IgD-negative memory B cell (primary cell): ENCODE measurements around the gene BMPR1B. TPM values are rescaled to one million over a fixed set of nuclear protein-coding genes. Genes with fewer than 3 reads are reported as not detected.

Source experiments
- H3K27ac Mint-ChIP-seq, 3 donors: one replicate each; pipeline ENCODE4 v1.8.0; 2020 to 2022; ENCODE audit warnings: mild to moderate bottlenecking in 3 of 3, mixed read lengths in 3 of 3, moderate library complexity in 1 of 3
- H3K27me3 Mint-ChIP-seq: one replicate; pipeline ENCODE4 v1.8.0; 2021; ENCODE audit warnings: mixed read lengths
- H3K36me3 Mint-ChIP-seq: one replicate; pipeline ENCODE4 v1.8.0; 2020; ENCODE audit warnings: mild to moderate bottlenecking, mixed read lengths
- H3K4me1 Mint-ChIP-seq, 3 donors: one replicate each; pipeline ENCODE4 v1.8.0; 2020 to 2022; ENCODE audit warnings: mixed read lengths in 3 of 3, mild to moderate bottlenecking in 1 of 3
- H3K4me3 Mint-ChIP-seq, 4 donors: one replicate each; pipeline ENCODE4 v1.8.0; 2020 to 2022; ENCODE audit warnings: mild to moderate bottlenecking in 4 of 4, mixed read lengths in 4 of 4, moderate library complexity in 3 of 4
- H3K9me3 Mint-ChIP-seq, 3 donors: one replicate each; pipeline ENCODE4 v1.8.0; 2020 to 2021; ENCODE audit warnings: mixed read lengths in 3 of 3, mild to moderate bottlenecking in 1 of 3
- polyA plus RNA-seq: library from polyadenylated mRNA; unstranded; fragments of 300-500 nt; fragmentation: Illumina TruSeq; gene quantifications from one replicate; pipeline ENCODE4 v1.2.3, GENCODE V29; 2021

The BMPR1B gene
- polyA plus RNA-seq, 1 donor from 2014 or later, result not detected

DNA sequence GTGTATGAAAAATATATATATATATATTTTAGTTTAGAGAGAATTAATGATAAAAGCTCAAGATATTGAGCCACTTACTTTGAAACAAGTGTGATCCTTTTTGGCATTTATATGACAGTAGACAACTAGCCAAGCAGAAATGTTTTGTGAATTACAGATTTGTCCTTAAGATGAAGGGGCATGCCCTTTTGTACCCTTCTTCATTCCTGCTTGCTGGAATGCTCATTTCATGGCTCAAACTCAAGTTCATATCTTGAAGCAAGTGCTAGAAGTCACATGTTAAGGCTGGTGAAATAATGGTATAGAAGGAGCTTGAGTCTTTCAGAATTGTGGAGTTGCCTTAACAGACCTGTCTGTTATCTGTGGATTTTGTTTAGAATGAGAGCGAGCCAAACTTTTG, 203.0 kb downstream of the BMPR1B start:
- peaks cover 1 to 11% (median 6%) of the 10 kb centered on the region in 3 donors for H3K9me3 Mint-ChIP-seq
- H3K27me3 Mint-ChIP-seq, result no peaks in the 10 kb centered on the region

DNA sequence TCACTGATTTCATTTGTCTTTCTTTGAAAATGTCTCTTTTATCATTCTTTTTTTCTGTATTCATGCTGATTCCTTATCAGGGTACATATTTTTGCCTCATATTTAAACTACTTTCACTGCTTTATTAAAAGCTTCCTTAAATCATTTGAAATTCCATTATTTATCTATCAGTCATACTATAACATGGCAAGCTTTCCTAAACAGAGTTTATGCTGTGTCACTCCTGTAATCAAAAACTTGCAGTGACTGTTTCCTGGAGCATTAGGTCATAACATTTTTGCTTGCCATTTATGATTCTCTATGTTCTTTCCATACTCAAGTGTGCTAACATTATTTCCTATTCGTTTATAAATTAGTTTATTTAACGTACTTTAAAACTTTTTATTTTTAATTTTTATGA, 203.7 kb downstream of the BMPR1B start:
- H3K27ac Mint-ChIP-seq, result no peak overlapping the region
- no peaks in the 10 kb centered on the region for H3K27me3 Mint-ChIP-seq
- H3K9me3 Mint-ChIP-seq, result peaks cover 1 to 11% (median 6%) of the 10 kb centered on the region in 3 donors
- no peak overlapping the region for H3K4me3 Mint-ChIP-seq
- no peaks in the 10 kb centered on the region for H3K4me1 Mint-ChIP-seq
- H3K36me3 Mint-ChIP-seq, result no peaks in the 10 kb centered on the region

More for the DNA sequence above, 203.0 kb downstream of the BMPR1B start:
- no peak overlapping the region for H3K4me3 Mint-ChIP-seq
- no peaks in the 10 kb centered on the region for H3K4me1 Mint-ChIP-seq
- no peaks in the 10 kb centered on the region for H3K36me3 Mint-ChIP-seq
- H3K27ac Mint-ChIP-seq, result no peak overlapping the region

DNA sequence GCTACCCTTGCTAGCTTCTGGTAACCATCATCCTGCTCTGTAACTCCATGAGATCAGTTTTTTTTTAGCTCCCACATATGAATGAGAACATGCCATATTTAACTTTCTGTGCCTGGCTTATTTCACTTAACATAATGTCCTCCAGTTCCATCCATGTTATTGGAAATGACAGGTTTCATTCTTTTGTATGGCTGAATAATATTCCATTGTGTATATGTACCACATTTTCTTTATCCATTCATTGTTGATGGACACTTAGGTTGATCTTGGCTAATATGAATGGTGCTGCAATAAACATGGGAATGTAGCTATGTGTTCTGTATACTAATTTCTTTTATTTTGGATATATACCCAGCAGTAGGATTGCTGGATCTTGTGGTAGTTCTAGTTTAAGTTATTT, 204.7 kb downstream of the BMPR1B start:
- no peaks in the 10 kb centered on the region for H3K27me3 Mint-ChIP-seq
- peaks cover 1 to 11% (median 6%) of the 10 kb centered on the region in 3 donors for H3K9me3 Mint-ChIP-seq
- no peaks in the 10 kb centered on the region for H3K36me3 Mint-ChIP-seq
- no peaks in the 10 kb centered on the region for H3K4me1 Mint-ChIP-seq
- no peak overlapping the region for H3K4me3 Mint-ChIP-seq
- H3K27ac Mint-ChIP-seq, result no peak overlapping the region

DNA sequence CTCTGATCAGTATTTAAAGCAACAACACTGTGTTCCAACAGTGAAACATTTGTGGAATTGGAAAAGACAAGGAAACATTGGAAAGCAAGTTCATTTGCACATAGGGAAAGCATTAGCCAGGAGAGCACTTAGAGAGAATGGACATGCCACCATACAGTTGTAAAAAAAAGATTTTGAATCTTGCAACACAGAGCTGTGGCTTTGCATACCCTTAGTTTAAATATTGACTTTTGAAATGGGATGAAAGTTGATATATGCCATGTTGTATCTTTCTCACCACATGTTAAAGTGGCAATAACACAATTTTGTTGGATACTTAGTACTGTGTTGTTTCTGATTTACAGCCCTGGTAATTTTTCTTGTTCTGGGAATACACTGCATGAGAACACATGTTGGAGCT, 208.1 kb downstream of the BMPR1B start:
- H3K9me3 Mint-ChIP-seq, result peaks cover 1 to 11% (median 6%) of the 10 kb centered on the region in 3 donors
- H3K27ac Mint-ChIP-seq, result no peak overlapping the region
- H3K4me1 Mint-ChIP-seq, result no peaks in the 10 kb centered on the region
- H3K27me3 Mint-ChIP-seq, result no peaks in the 10 kb centered on the region
- H3K36me3 Mint-ChIP-seq, result no peaks in the 10 kb centered on the region
- no peak overlapping the region for H3K4me3 Mint-ChIP-seq

DNA sequence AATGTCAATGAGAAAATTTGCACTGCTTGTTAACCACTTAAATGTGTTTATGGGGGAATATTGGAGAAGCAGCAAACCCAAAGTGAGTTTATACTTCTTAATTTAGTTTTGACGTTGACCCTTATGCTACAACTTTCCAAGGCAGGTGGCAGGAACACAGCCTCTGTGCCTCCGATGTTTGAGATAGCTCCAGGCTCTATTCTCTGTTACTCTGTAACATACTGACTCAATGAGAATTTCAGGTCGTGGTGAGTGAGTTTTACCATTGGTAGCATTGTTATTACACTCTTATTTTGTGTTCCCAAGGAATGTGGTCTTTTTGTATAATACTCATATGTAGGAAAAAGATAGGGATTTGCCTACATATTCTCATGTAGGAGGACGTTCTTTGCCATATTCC, 210.7 kb downstream of the BMPR1B start:
- H3K4me3 Mint-ChIP-seq, result no peak overlapping the region
- no peaks in the 10 kb centered on the region for H3K4me1 Mint-ChIP-seq
- H3K27me3 Mint-ChIP-seq, result no peaks in the 10 kb centered on the region
- H3K27ac Mint-ChIP-seq, result no peak overlapping the region
- no peaks in the 10 kb centered on the region for H3K9me3 Mint-ChIP-seq
- no peaks in the 10 kb centered on the region for H3K36me3 Mint-ChIP-seq

DNA sequence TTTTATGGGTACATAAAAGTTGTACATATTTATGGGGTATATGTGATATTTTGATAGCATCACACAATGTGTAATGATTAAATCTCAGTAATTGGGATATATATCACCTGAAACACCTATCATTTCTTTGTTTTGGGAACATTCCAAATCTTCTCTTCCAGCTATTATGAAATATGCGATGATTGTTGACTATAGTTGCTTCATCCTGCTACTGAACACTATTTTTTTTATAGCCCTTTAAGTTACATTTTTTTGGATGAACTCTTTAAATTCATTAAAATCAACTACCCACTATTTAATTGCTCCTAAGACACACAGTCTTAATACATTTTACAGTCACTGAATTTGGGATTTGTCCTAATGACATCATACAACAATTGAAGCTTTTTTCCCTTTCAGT, 212.9 kb downstream of the BMPR1B start:
- H3K4me3 Mint-ChIP-seq, result no peak overlapping the region
- H3K27ac Mint-ChIP-seq, result no peak overlapping the region
- no peaks in the 10 kb centered on the region for H3K36me3 Mint-ChIP-seq
- H3K4me1 Mint-ChIP-seq, result no peaks in the 10 kb centered on the region
- H3K9me3 Mint-ChIP-seq, result peaks cover 0 to 2% (median 0%) of the 10 kb centered on the region in 3 donors
- no peaks in the 10 kb centered on the region for H3K27me3 Mint-ChIP-seq

DNA sequence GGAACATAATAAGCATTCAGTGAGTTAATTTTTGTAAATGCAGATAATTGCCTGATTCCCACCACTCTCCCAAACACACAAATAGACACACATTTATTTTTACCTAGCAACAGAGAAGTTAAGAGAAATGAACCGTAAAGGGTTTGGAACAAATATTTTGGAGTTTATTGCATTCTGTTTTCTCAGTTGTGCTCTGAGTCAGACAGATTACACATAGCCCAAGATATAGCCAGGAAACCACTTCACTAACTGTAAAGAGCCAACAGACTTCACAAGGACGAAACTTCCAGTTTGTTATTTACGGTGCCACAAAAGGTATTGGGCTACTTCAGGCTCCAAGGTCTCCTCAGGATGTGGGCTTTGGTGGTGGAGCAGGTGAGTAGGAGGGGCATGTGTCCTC, 217.0 kb downstream of the BMPR1B start:
- H3K4me3 Mint-ChIP-seq, result no peak overlapping the region
- H3K36me3 Mint-ChIP-seq, result no peaks in the 10 kb centered on the region
- peaks cover 0 to 3% (median 2%) of the 10 kb centered on the region in 3 donors for H3K9me3 Mint-ChIP-seq
- no peaks in the 10 kb centered on the region for H3K27me3 Mint-ChIP-seq
- no peaks in the 10 kb centered on the region for H3K4me1 Mint-ChIP-seq
- peak overlapping the region in 1 of 3 donors; percentile 57 for H3K27ac Mint-ChIP-seq

DNA sequence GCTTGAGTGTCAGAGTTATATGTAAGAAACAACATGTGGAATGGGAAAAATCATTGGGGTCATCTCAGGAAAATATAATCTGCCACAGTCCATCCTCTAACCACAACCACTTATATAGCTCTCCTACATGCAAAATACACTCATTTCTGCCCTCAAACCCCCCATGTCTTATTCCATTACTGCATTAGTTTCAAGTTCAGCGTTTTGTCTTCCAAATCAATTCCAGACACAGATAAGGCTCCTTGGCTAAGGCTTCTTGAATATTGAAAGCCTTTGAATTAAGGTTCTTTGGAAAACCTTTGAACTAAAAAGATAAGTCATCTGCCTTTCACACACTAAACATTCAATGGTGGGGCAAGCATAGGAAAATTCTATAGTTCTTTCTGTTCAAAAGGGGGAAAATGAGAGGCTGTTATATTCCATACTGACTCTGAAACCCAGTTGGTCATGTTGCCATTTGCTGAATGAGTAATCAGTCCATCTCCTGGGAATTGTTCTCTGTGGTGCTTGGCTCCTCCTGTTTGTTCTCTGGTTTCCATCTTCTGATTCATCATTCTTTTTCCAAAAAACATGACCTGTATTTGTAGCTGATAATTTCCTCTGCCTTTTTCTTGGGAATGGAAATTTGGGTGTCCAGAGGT, 218.7 kb downstream of the BMPR1B start:
- Mint-ChIP-seq H3K36me3 (no peaks in the 10 kb centered on the region), H3K4me1 (no peaks in the 10 kb centered on the region), H3K27ac (no peak overlapping the region), H3K9me3 (peaks cover 0 to 3% (median 2%) of the 10 kb centered on the region in 3 donors), H3K27me3 (no peaks in the 10 kb centered on the region), H3K4me3 (no peak overlapping the region)

DNA sequence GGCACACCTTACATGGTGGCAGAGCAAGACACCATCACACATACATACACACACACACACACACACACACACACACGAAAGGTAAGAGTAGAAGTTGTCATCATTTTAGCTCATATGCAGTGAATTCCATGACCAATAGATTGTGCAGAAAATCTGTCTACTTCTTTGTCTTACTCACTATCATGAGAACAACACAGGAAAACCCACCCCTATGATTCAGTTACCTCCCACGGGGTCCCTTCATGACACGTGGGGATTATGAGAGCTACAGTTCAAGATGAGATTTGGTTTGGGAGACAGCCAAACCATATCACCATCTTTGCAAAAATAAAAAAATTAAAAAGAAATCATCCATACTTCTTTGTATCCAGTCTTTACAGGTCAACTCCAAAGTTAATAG, 221.1 kb downstream of the BMPR1B start:
- H3K36me3 Mint-ChIP-seq, result no peaks in the 10 kb centered on the region
- peaks cover 0 to 3% (median 2%) of the 10 kb centered on the region in 3 donors for H3K9me3 Mint-ChIP-seq
- H3K27me3 Mint-ChIP-seq, result no peaks in the 10 kb centered on the region
- H3K4me1 Mint-ChIP-seq, result no peaks in the 10 kb centered on the region
- H3K27ac Mint-ChIP-seq, result no peak overlapping the region
- no peak overlapping the region for H3K4me3 Mint-ChIP-seq

DNA sequence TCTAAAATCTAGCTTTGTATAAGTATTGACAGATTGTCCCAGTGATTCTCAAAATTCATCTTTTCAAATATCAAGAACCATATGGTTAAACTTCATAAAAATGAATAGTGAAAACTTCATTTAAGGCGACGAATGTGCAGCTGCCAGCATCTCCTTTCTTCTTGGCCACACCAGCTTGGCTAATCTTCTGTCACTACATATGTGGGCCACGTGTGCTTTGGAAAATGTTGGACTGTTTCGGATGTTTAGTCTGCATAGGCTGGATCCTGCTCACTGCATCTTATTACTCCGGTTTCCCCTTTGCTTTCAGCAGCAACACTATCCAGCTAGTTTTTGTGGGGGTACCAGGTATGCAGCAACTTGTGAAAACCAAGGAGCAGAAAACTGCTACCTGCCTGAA, 221.9 kb downstream of the BMPR1B start:
- H3K4me3 Mint-ChIP-seq, result no peak overlapping the region
- no peaks in the 10 kb centered on the region for H3K4me1 Mint-ChIP-seq
- peaks cover 0 to 3% (median 0%) of the 10 kb centered on the region in 3 donors for H3K9me3 Mint-ChIP-seq
- no peak overlapping the region for H3K27ac Mint-ChIP-seq
- H3K27me3 Mint-ChIP-seq, result no peaks in the 10 kb centered on the region
- no peaks in the 10 kb centered on the region for H3K36me3 Mint-ChIP-seq

DNA sequence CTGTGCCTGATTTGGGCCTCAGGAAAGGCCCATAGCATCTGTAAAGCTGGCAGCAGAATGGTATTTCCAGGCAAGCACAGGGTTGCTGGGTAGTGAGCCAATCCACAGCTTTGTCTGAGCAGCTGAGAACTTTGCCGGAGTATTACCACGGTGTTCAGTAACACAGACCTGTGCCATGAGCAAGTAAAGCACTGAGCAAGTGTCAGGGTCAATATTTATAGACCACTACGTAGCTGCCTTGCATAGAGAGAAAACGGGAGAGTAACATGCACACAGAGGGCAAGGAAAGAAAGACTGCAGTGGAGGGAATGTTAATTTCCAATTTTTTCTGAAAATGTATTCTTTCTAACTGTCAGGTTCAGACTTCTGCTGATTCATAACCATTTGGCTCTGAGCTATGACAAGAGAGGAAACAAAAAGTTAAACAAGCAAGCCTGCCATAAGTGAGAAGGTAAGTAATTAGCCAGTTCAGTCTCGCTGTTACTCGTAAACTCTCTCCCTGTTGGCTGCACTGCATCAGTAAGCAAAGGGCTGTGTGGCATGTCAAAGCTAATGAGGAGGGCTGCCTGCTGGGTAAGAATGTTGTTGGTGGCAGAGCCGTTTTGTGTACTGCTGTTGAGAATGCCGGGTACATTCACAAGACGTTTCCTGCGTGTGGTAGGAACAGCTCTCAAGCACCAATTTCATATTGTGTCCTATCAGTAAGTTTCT, 238.1 kb downstream of the BMPR1B start:
- H3K4me1 Mint-ChIP-seq, result peaks cover 0 to 1% (median 0%) of the 10 kb centered on the region in 3 donors
- no peaks in the 10 kb centered on the region for H3K27me3 Mint-ChIP-seq
- no peaks in the 10 kb centered on the region for H3K9me3 Mint-ChIP-seq
- H3K36me3 Mint-ChIP-seq, result no peaks in the 10 kb centered on the region
- no peak overlapping the region for H3K27ac Mint-ChIP-seq
- no peak overlapping the region for H3K4me3 Mint-ChIP-seq

DNA sequence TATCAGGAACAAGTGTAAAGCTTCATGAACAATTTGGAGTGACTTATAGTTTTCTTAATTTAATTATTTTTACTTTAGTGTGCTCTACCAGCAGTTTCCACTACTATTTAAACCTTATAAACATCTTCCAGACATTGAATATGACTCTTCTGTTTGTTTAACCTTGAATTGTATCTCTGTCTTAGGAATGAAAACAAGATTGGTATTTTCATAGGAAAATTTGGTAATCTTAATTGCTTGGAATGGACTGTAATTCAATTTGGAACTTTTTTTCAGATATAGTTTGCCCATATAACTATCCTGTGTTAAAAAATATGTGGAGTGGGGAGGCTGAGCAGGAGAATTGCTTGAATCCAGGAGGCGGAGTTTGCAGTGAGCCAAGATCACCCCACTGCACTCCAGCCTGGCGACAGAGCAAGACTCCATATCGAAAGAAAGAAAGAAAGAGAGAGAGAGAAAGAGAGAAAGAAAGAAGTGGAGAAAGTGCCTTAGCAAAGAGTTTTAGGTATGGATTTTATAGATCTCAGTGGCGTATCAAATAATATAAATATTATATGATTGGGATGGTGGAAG, 242.4 kb downstream of the BMPR1B start:
- Mint-ChIP-seq H3K4me3 (no peak overlapping the region), H3K36me3 (no peaks in the 10 kb centered on the region), H3K9me3 (peaks cover 0 to 3% (median 0%) of the 10 kb centered on the region in 3 donors), H3K27me3 (no peaks in the 10 kb centered on the region), H3K27ac (no peak overlapping the region), H3K4me1 (peaks cover 0 to 1% (median 0%) of the 10 kb centered on the region in 3 donors)

DNA sequence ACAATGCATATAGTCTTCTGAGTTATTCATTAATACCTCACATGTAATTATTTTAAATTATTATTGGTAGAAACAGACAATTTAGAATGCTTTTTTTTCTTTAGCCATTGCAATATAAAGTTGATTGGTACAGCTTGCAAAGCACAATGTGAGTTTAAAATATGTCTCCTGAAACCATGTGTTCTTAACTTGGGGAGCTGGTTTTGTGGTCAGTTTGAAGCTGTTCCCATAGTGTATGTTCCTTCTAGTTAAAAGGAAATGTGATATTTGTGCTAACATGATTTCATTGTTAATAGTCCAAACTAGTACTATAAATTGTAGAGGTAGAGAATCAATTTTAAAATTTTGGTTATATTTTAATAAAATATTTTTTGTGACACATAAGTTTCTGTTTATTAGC, 247.2 kb downstream of the BMPR1B start:
- Mint-ChIP-seq H3K27me3 (no peaks in the 10 kb centered on the region), H3K36me3 (no peaks in the 10 kb centered on the region), H3K27ac (no peak overlapping the region), H3K9me3 (peaks cover 0 to 3% (median 0%) of the 10 kb centered on the region in 3 donors), H3K4me3 (no peak overlapping the region), H3K4me1 (no peaks in the 10 kb centered on the region)

DNA sequence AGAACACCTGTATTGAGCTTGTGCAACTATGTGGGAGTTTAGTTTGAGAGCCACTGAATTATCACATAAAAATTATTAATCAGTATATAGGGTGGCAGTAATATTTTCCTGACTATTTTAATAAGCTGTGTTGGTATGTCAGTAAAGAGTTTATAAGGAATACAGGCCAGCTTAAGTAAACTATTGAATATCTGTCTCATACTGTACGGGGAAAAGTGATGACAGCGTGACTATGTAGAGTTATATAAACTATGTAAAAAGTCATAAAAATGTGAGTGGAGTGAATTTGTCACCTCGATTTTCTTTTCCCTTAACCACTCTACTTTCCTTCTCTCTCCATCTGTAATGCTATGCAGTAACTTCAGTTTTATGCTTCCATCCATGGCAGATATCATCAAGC, 250.2 kb downstream of the BMPR1B start:
- no peaks in the 10 kb centered on the region for H3K9me3 Mint-ChIP-seq
- no peaks in the 10 kb centered on the region for H3K27me3 Mint-ChIP-seq
- no peaks in the 10 kb centered on the region for H3K36me3 Mint-ChIP-seq
- H3K27ac Mint-ChIP-seq, result no peak overlapping the region
- no peak overlapping the region for H3K4me3 Mint-ChIP-seq
- H3K4me1 Mint-ChIP-seq, result no peaks in the 10 kb centered on the region

DNA sequence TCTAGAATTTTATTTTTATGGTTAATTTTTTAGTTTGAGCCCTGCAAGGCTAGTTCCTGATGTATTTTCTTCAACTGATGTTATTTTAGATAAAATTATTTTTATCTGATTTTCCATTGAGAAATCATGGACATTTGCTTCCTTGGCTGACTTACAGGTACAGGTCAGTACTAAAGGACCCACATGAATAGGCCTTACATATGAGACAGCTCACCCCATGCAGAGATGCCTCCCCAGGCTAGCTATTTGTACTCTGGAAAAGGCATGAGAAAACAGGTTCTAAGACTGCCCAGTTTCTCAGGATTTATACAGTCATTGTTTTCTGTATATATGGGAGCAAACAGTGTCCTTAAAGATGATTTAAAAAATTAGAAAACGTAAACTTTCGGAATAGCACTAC, 255.5 kb downstream of the BMPR1B start:
- H3K36me3 Mint-ChIP-seq, result no peaks in the 10 kb centered on the region
- no peak overlapping the region for H3K4me3 Mint-ChIP-seq
- no peaks in the 10 kb centered on the region for H3K9me3 Mint-ChIP-seq
- H3K4me1 Mint-ChIP-seq, result no peaks in the 10 kb centered on the region
- H3K27ac Mint-ChIP-seq, result no peak overlapping the region
- H3K27me3 Mint-ChIP-seq, result no peaks in the 10 kb centered on the region

DNA sequence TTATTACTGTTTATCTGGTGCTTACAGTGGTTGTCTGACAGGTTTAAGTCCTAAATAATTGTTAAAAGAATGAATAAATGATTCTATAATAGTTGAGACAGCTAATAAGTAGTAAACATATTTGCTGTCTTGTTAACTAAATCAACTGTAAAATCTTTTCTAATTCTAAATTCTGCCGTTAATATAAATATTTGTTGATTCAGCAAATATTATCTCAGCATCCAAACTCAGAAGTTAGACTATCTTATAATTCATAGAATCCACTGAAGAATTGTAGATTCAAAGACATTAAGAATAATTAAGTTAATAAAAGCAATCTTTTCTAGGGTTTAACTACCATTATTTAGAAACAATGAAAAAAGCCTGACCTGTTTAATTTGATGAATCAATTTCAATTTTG, 256.3 kb downstream of the BMPR1B start:
- no peaks in the 10 kb centered on the region for H3K9me3 Mint-ChIP-seq
- H3K36me3 Mint-ChIP-seq, result no peaks in the 10 kb centered on the region
- no peaks in the 10 kb centered on the region for H3K27me3 Mint-ChIP-seq

More for the DNA sequence above, 256.3 kb downstream of the BMPR1B start:
- H3K27ac Mint-ChIP-seq, result no peak overlapping the region
- H3K4me3 Mint-ChIP-seq, result no peak overlapping the region
- H3K4me1 Mint-ChIP-seq, result no peaks in the 10 kb centered on the region
